ENCODE measurements around the gene ZNF296. TPM values are rescaled to one million over a fixed set of nuclear protein-coding genes. Genes with fewer than 3 reads are reported as not detected.

Gene ZNF296
- total RNA-seq, 1 experiment from 2014 or later: 3.7 TPM

- no peaks in the 10 kb centered on the region for H3K27me3 ChIP-seq (ENCODE audit: insufficient read depth, low read depth)
- ChIA-PET CTCF (no interaction called here), POLR2A (ENCODE audit: unreplicated experiment) (no interaction called here)
- H3K9me2 ChIP-seq (ENCODE audit: insufficient read depth): no peaks in the 10 kb centered on the region
- peaks cover 32% of the 10 kb centered on the region for H3F3A ChIP-seq (ENCODE audit: insufficient read depth, low read depth)
- H3K4me1 ChIP-seq (replicated peaks; ENCODE audit: insufficient read depth): peaks cover 12% of the 10 kb centered on the region
- peaks cover 4% of the 10 kb centered on the region; the same call in 1 of the 2 replicates for H3K36me3 ChIP-seq (ENCODE audit: low read depth)
- peaks cover 35% of the 10 kb centered on the region for H3K79me2 ChIP-seq (ENCODE audit: low read depth)
- no peaks in the 10 kb centered on the region for H3K9me3 ChIP-seq (ENCODE audit: insufficient read depth, low read depth)
- no peak overlapping the region for H3K27ac ChIP-seq
- no peak overlapping the region for H3K4me3 ChIP-seq
- BruUV-seq (replicated peaks): no TSS peak
- H2AFZ ChIP-seq: no peak overlapping the region
- no peak for TF ChIP-seq CTCF (conservative IDR thresholded peaks at IDR 0.05)
- TF ChIP-seq EZH2 (IDR thresholded peaks at IDR 0.05; ENCODE audit: low read depth): no peak
- no peak for DNase-seq
- peaks cover 27% of the 10 kb centered on the region for H4K20me1 ChIP-seq (ENCODE audit: insufficient read depth)
- no peak overlapping the region for H3K4me2 ChIP-seq
- intact Hi-C loops (cut with micrococcal nuclease; ENCODE audit: unreplicated experiment): loop anchor here (5.0 to 10.0 kb wide), 3 partner anchors 62 to 314 kb away; partner anchors contain the start of genes EXOC3L2, POLR1G and PPP1R13L
Observed at GRCh38 chr19:45090606-45091005, 14.3 kb upstream of the ZNF296 start.

- no peak for DNase-seq
- Histone ChIP-seq H3K9me3 (ENCODE audit: insufficient read depth, low read depth) (no peaks in the 10 kb centered on the region), H3F3A (ENCODE audit: insufficient read depth, low read depth) (peaks cover 32% of the 10 kb centered on the region), H3K79me2 (ENCODE audit: low read depth) (peaks cover 29% of the 10 kb centered on the region), H3K4me2 (no peak overlapping the region), H3K4me1 (replicated peaks; ENCODE audit: insufficient read depth) (peaks cover 12% of the 10 kb centered on the region), H3K36me3 (ENCODE audit: low read depth) (peaks cover 4% of the 10 kb centered on the region; the same call in 1 of the 2 replicates), H3K4me3 (no peak overlapping the region), H3K27ac (no peak overlapping the region), H4K20me1 (ENCODE audit: insufficient read depth) (peaks cover 22% of the 10 kb centered on the region), H3K9me2 (ENCODE audit: insufficient read depth) (no peaks in the 10 kb centered on the region), H3K27me3 (ENCODE audit: insufficient read depth, low read depth) (no peaks in the 10 kb centered on the region), H2AFZ (no peak overlapping the region)
- ChIA-PET POLR2A (ENCODE audit: unreplicated experiment) (no interaction called here), CTCF (no interaction called here)
- no peak for TF ChIP-seq CTCF (conservative IDR thresholded peaks at IDR 0.05)
- no peak for TF ChIP-seq EZH2 (IDR thresholded peaks at IDR 0.05; ENCODE audit: low read depth)
- intact Hi-C loops (cut with micrococcal nuclease; ENCODE audit: unreplicated experiment): loop anchor here (5.0 to 10.0 kb wide), 3 partner anchors 62 to 315 kb away; partner anchors contain the start of genes EXOC3L2, POLR1G and PPP1R13L
- BruUV-seq (replicated peaks): no TSS peak
Observed at GRCh38 chr19:45090034-45090433, 13.8 kb upstream of the ZNF296 start.

- H3K4me1 ChIP-seq (replicated peaks; ENCODE audit: insufficient read depth): no peaks in the 10 kb centered on the region
- H2AFZ ChIP-seq: no peak overlapping the region
- H3K4me3 ChIP-seq: no peak overlapping the region
- no peak for TF ChIP-seq CTCF (conservative IDR thresholded peaks at IDR 0.05)
- no peak for TF ChIP-seq EZH2 (IDR thresholded peaks at IDR 0.05; ENCODE audit: low read depth)
- no peak overlapping the region for H3K4me2 ChIP-seq
- H3K27me3 ChIP-seq (ENCODE audit: insufficient read depth, low read depth): no peaks in the 10 kb centered on the region
- H3K9me3 ChIP-seq (ENCODE audit: insufficient read depth, low read depth): no peaks in the 10 kb centered on the region
- peaks cover 22% of the 10 kb centered on the region for H4K20me1 ChIP-seq (ENCODE audit: insufficient read depth)
- ChIA-PET POLR2A (ENCODE audit: unreplicated experiment) (no interaction called here), CTCF (interaction anchor here (0.6 kb wide), 1 partner anchor 452 kb away, joined by 3 read pairs; no protein-coding TSS in a partner anchor)
- DNase-seq: no peak
- intact Hi-C loops (cut with micrococcal nuclease; ENCODE audit: unreplicated experiment): no loop called here
- H3K27ac ChIP-seq: no peak overlapping the region
- H3K36me3 ChIP-seq (ENCODE audit: low read depth): peaks cover 4% of the 10 kb centered on the region; the same call in 1 of the 2 replicates
- BruUV-seq (replicated peaks): no TSS peak
- H3F3A ChIP-seq (ENCODE audit: insufficient read depth, low read depth): peaks cover 32% of the 10 kb centered on the region
- H3K79me2 ChIP-seq (ENCODE audit: low read depth): peaks cover 21% of the 10 kb centered on the region
- H3K9me2 ChIP-seq (ENCODE audit: insufficient read depth): no peaks in the 10 kb centered on the region
Observed at GRCh38 chr19:45087531-45087930, 11.3 kb upstream of the ZNF296 start.

Data from PC-9 (cell line).